HepG2 (cell line): ENCODE measurements around the gene POLDIP3. TPM values are rescaled to one million over a fixed set of nuclear protein-coding genes. Genes with fewer than 3 reads are reported as not detected.
A peak's percentile ranks its signal among the peaks of the same experiment; 100 is the strongest.

Experiments used
- CCAR2 ChIP-seq: fragments of 200-400 bp; formaldehyde crosslinking; optimal IDR thresholded peaks from 2 replicates; pipeline ENCODE3; 2018; ENCODE audit warnings: low read depth, mild to moderate bottlenecking, low read length, moderate library complexity
- CENPT ChIP-seq: sonication (generic); formaldehyde crosslinking; IDR thresholded peaks from 2 replicates; pipeline ENCODE4 v1.8.0; 2022; ENCODE audit warnings: low read depth, mild to moderate bottlenecking, moderate library complexity, missing genetic modification reagents
- CREB1 ChIP-seq, 2 experiments: fragments of 450-650 bp in 1 of 2; IDR thresholded peaks; 2 replicates each; pipeline ENCODE4 v1.6.1; 2016 to 2017; ENCODE audit warnings: control low read depth in 1 of 2, mild to moderate bottlenecking in 1 of 2, missing compliant biosample characterization in 1 of 2, missing genetic modification characterization in 1 of 2
- FOXO4 ChIP-seq: sonication (generic); formaldehyde crosslinking; conservative IDR thresholded peaks from 2 replicates; pipeline ENCODE4 v1.8.1; 2023; ENCODE audit warnings: missing genetic modification reagents
- HMGXB4 ChIP-seq, 2 experiments: sonication (generic) in 1 of 2; formaldehyde crosslinking in 1 of 2; IDR thresholded peaks; 2 replicates each; pipeline versions ENCODE4 v1.4.0 to v1.6.1; 2018 to 2020; ENCODE audit warnings: missing genetic modification reagents in 2 of 2, borderline replicate concordance in 1 of 2, low read depth in 1 of 2, mild to moderate bottlenecking in 1 of 2, missing biosample characterization in 1 of 2
- HNF1B ChIP-seq: sonication (generic); formaldehyde crosslinking; IDR thresholded peaks from 2 replicates; pipeline ENCODE4 v1.5.1; 2020; ENCODE audit warnings: mild to moderate bottlenecking, moderate library complexity, missing genetic modification reagents
- MYC ChIP-seq: sonication (generic); formaldehyde crosslinking; IDR thresholded peaks from 2 replicates; pipeline ENCODE4 v1.9.0; 2021; ENCODE audit warnings: missing genetic modification reagents, borderline replicate concordance
- PCBP1 ChIP-seq: fragments of 200-400 bp; formaldehyde crosslinking; IDR thresholded peaks from 2 replicates; pipeline ENCODE4 v1.6.1; 2017; ENCODE audit warnings: mild to moderate bottlenecking, low read depth, low read length, borderline replicate concordance
- RNF2 ChIP-seq: fragments of 450-650 bp; conservative IDR thresholded peaks from 2 replicates; pipeline ENCODE4 v1.6.1; 2016; ENCODE audit warnings: low read depth
- TAF15 ChIP-seq: fragments of 200-400 bp; formaldehyde crosslinking; IDR thresholded peaks from one replicate; pipeline ENCODE4 v1.6.1; 2018; ENCODE audit warnings: mild to moderate bottlenecking, low read depth, low read length; ENCODE audit not compliant: poor library complexity, severe bottlenecking
- ZBTB34 ChIP-seq: sonication (generic); formaldehyde crosslinking; IDR thresholded peaks from 2 replicates; pipeline ENCODE4 v1.8.0; 2022; ENCODE audit warnings: mild to moderate bottlenecking, missing genetic modification reagents
- ZBTB38 ChIP-seq: sonication (generic); formaldehyde crosslinking; IDR thresholded peaks from 2 replicates; pipeline ENCODE4 v1.5.1; 2020; ENCODE audit warnings: mild to moderate bottlenecking, missing genetic modification reagents
- ZFP36L2 ChIP-seq: sonication (generic); formaldehyde crosslinking; IDR thresholded peaks from 2 replicates; pipeline ENCODE4 v1.4.0; 2020; ENCODE audit warnings: missing genetic modification reagents
- ZNF264 ChIP-seq: sonication (generic); formaldehyde crosslinking; IDR thresholded peaks from 2 replicates; pipeline ENCODE4 v1.4.0; 2020; ENCODE audit warnings: missing genetic modification reagents
- ZNF430 ChIP-seq: sonication (generic); formaldehyde crosslinking; IDR thresholded peaks from 2 replicates; pipeline ENCODE4 v1.9.0; 2021; ENCODE audit warnings: mild to moderate bottlenecking, missing genetic modification reagents
- ZNF687 ChIP-seq: sonication (generic); formaldehyde crosslinking; IDR thresholded peaks from 2 replicates; pipeline ENCODE4 v1.5.1; 2020; ENCODE audit warnings: mild to moderate bottlenecking, missing genetic modification reagents, moderate library complexity
- polyA plus RNA-seq, 8 experiments: library from polyadenylated mRNA; depleted of rRNA in 3 of 8; stranded (reverse) in 7 of 8; unstranded in 1 of 8; fragments of >200 nt; fragmentation: Illumina TruSeq in 4 of 8; extraction: Trizol in 4 of 8; gene quantifications; 2 replicates each; pipeline versions ENCODE4 v1.2.1 to v1.2.3, GENCODE V29; 2011 to 2016; ENCODE audit warnings: low read depth in 4 of 8, missing spikeins in 1 of 8, mixed read lengths in 1 of 8; ENCODE audit not compliant: insufficient read depth in 1 of 8
- total RNA-seq, 5 experiments: library from RNA; depleted of rRNA; stranded (reverse); fragments of >200 nt; fragmentation: Illumina TruSeq; extraction: Trizol; gene quantifications; 2 replicates each; pipeline ENCODE4 v1.2.3, GENCODE V29; 2016; ENCODE audit warnings: low read depth in 1 of 5

Gene POLDIP3
- total and polyA plus RNA-seq, 2 of the 13 experiments (the other 11 are each of a cell fraction or from before 2014, with no cell fraction given) = 45.8 to 47.4 TPM

GRCh38 chr22:42649246-42650099 is 34.8 kb upstream of the POLDIP3 start, which contains the start of gene CYB5R3 (continued):
- TF ChIP-seq ZNF687 (peak; percentile 56; the same call in 1 of the 2 replicates), FOXO4 (CRISPR knock-in tag) (no peak), ZNF264 (CRISPR knock-in tag) (0 out of 2 replicates have a peak, but pooled peaks have one; percentile 33), HNF1B (peak; percentile 48; the same call in 1 of the 2 replicates), ZFP36L2 (no peak), PCBP1 (0 out of 2 replicates have a peak, but pooled peaks have one; percentile 29), ZNF430 (0 out of 2 replicates have a peak, but pooled peaks have one; percentile 46), CCAR2 (no peak), HMGXB4 (CRISPR knock-in tag; IDR thresholded peaks at IDR 0.05; ENCODE audit: borderline replicate concordance in 1 of 2, low read depth in 1 of 2) (no peak), CREB1 (IDR thresholded peaks at IDR 0.05) (peak; percentile 27; the same call in 1 of the 2 replicates), CREB1 (CRISPR knock-in tag; IDR thresholded peaks at IDR 0.05) (no peak), ZBTB34 (CRISPR knock-in tag) (0 out of 2 replicates have a peak, but pooled peaks have one; percentile 31), ZBTB38 (CRISPR knock-in tag) (peak; percentile 60), TAF15 (peak; percentile 64), CENPT (CRISPR knock-in tag) (no peak), MYC (CRISPR knock-in tag) (peak; percentile 9; the same call in 1 of the 2 replicates), RNF2 (no peak)
